Measurements from ENCODE around the gene ATG13. TPM values are rescaled to one million over a fixed set of nuclear protein-coding genes. Genes with fewer than 3 reads are reported as not detected.

Gene ATG13
- total and polyA plus RNA-seq, 10 donors, result 14.9 to 111 (median 81.9) TPM

DNA sequence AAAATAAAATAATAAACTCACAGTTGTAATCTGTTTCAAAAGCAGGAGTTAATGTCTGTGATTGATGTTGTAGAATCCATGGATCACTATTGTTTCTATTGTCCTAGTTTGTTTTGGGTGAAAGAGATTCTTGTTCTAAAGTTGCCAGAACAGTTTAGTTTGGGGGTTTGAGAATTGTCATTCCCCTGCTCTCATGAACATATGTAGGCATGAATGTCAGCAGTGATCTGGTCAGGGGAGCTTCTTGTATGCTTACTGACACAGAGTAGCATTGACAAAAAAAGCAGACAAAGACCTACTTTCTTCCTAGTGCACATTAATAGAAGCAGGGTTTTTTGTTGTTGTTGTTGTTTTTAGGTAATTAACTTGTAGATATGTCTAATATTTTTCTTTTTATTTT, 44.5 kb downstream of the ATG13 start:
- intact Hi-C loops (cut with DNase I; ENCODE audit: low total_unique reads), result no loop called here
- Histone ChIP-seq H3K27me3 (replicated peaks in 1 of 7) (no peaks in the 10 kb centered on the region), H3K27ac (no peak overlapping the region), H3K4me1 (peaks cover 0 to 31% (median 8%) of the 10 kb centered on the region in 6 donors), H3K4me3 (no peak overlapping the region), H3K9me3 (no peaks in the 10 kb centered on the region), H3K36me3 (peaks cover 9 to 100% (median 86%) of the 10 kb centered on the region in 6 donors)
- no peak for DNase-seq
- TF ChIP-seq POLR2A (IDR thresholded peaks at IDR 0.05) (no peak), POLR2AphosphoS5 (IDR thresholded peaks at IDR 0.05) (no peak)
- TF ChIP-seq, protein P1, sequence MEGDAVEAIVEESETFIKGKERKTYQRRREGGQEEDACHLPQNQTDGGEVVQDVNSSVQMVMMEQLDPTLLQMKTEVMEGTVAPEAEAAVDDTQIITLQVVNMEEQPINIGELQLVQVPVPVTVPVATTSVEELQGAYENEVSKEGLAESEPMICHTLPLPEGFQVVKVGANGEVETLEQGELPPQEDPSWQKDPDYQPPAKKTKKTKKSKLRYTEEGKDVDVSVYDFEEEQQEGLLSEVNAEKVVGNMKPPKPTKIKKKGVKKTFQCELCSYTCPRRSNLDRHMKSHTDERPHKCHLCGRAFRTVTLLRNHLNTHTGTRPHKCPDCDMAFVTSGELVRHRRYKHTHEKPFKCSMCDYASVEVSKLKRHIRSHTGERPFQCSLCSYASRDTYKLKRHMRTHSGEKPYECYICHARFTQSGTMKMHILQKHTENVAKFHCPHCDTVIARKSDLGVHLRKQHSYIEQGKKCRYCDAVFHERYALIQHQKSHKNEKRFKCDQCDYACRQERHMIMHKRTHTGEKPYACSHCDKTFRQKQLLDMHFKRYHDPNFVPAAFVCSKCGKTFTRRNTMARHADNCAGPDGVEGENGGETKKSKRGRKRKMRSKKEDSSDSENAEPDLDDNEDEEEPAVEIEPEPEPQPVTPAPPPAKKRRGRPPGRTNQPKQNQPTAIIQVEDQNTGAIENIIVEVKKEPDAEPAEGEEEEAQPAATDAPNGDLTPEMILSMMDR (IDR thresholded peaks at IDR 0.05 in 8 of 11, conservative IDR thresholded peaks at IDR 0.05 in 3 of 11), result no peak

DNA sequence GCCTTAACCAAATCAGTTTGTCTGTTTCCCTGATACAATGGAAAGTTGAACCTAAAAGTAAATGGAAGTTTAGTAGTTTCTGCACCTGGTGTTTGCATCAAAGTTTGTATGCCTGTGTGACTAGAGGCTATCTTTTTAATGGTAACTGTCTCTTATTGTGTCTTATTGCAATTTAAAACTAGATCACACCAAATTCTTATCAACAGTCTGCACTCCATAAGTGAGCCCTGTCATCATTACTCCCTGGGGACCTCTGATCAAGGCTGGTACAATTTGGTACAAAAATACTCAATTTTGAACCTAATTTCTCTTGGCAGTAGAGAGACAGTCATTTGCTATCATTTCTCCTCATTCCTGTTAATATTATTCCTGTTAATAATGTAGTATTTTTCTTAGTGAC, 45.0 kb downstream of the ATG13 start:
- Histone ChIP-seq H3K4me1 (peaks cover 0 to 31% (median 7%) of the 10 kb centered on the region in 6 donors), H3K4me3 (no peak overlapping the region), H3K27me3 (replicated peaks in 1 of 7) (no peaks in the 10 kb centered on the region), H3K27ac (no peak overlapping the region), H3K36me3 (peaks cover 9 to 100% (median 84%) of the 10 kb centered on the region in 6 donors), H3K9me3 (no peaks in the 10 kb centered on the region)
- TF ChIP-seq, protein P1 (IDR thresholded peaks at IDR 0.05 in 8 of 11, conservative IDR thresholded peaks at IDR 0.05 in 3 of 11), result no peak
- TF ChIP-seq POLR2AphosphoS5 (IDR thresholded peaks at IDR 0.05) (no peak), POLR2A (IDR thresholded peaks at IDR 0.05) (no peak)
- no peak for DNase-seq
- intact Hi-C loops (cut with DNase I; ENCODE audit: low total_unique reads), result no loop called here

DNA sequence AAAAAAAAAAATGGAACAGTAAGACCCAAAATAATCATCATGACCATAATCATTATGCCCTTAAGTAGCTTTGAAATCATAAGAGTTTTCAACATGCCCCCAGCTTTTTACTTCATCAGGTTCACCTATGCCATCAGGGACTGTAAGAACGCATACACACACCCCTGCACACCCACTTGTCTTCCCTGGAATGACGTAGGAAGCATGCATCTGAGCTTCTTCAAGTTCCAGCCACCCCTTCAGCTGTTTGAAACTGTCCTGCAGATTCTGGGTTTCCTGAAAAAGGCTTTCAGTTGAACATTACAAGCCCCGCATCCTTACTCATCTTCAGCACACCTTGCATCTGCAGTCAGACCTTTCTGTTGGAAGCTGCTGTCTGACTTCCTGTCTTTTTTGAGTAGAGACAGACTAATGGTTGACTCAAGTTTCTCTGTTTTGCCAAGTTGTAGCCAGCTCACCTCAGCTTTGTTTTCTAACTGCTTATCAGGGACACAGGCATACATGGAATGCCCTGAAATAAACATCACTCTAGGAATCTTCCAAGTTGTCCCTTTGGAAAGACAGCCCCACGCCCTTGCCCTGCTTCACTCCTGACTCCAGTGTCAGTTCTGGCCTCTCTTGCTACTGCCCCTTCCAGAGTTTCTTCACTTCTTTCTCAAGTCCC, 46.1 kb downstream of the ATG13 start:
- H3K27ac ChIP-seq, result peak overlapping the region in 1 of 8 donors; percentile 11
- WGBS, 5 donors, result 82 to 95% (median 87%) methylated on average over 4 of the region's 4 CpGs
- TF ChIP-seq POLR2AphosphoS5 (IDR thresholded peaks at IDR 0.05) (no peak), POLR2A (IDR thresholded peaks at IDR 0.05) (no peak)
- TF ChIP-seq, protein P1 (IDR thresholded peaks at IDR 0.05 in 8 of 11, conservative IDR thresholded peaks at IDR 0.05 in 3 of 11), result no peak
- DNase-seq, result no peak
- H3K27me3 ChIP-seq (replicated peaks in 1 of 7), result no peaks in the 10 kb centered on the region
- no peak overlapping the region for H3K4me3 ChIP-seq
- peaks cover 9 to 100% (median 84%) of the 10 kb centered on the region in 6 donors for H3K36me3 ChIP-seq
- H3K4me1 ChIP-seq, result peaks cover 0 to 41% (median 5%) of the 10 kb centered on the region in 6 donors
- no peaks in the 10 kb centered on the region for H3K9me3 ChIP-seq
- intact Hi-C loops (cut with DNase I; ENCODE audit: low total_unique reads), result no loop called here

DNA sequence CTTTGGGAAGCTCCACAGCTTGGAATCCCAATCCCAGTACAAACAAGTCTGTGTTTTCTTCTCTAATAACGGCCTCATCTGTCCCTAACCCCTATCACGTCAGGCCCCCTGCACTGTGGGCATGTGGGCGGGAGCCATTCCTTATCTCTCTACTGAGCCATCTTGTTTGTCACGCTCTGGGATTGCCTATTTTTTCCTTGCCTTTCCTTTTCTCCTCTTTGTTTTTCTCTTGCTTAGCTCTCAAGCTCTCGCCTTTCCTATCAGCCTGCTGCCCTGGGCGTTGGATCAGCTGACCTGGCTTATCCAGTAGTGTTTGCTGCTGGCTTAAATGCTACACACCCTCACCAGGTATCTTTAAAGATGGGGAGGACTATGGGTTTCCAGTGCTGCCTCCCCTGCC, 47.3 kb downstream of the ATG13 start:
- DNase-seq, result no peak
- intact Hi-C loops (cut with DNase I; ENCODE audit: low total_unique reads), result no loop called here
- no peak overlapping the region for H3K4me3 ChIP-seq
- TF ChIP-seq POLR2A (IDR thresholded peaks at IDR 0.05) (no peak), POLR2AphosphoS5 (IDR thresholded peaks at IDR 0.05) (no peak)
- TF ChIP-seq, protein P1 (IDR thresholded peaks at IDR 0.05 in 8 of 11, conservative IDR thresholded peaks at IDR 0.05 in 3 of 11), result no peak
- H3K36me3 ChIP-seq, result peaks cover 0 to 100% (median 85%) of the 10 kb centered on the region in 6 donors
- no peaks in the 10 kb centered on the region for H3K9me3 ChIP-seq
- peaks cover 0 to 40% (median 8%) of the 10 kb centered on the region in 6 donors for H3K4me1 ChIP-seq
- no peaks in the 10 kb centered on the region for H3K27me3 ChIP-seq (replicated peaks in 1 of 7)
- WGBS, 5 donors, result 71 to 83% (median 75%) methylated on average over 6 of the region's 6 CpGs
- H3K27ac ChIP-seq, result peak overlapping the region in 5 of 8 donors; percentile 4 to 67 (median 58)

All from spleen (tissue), 11 donors.